Brain microvascular endothelial cell (primary cell): ENCODE measurements around the gene FBXO40.

Experiments used
- DNase-seq: peaks from one replicate; pipeline ENCODE4 v3.0.0-alpha.2; 2020
- H3K27ac ChIP-seq: fragments of 250-450 bp; sonication (Bioruptor Pico); 2 replicates; pipeline ENCODE4 v1.5.1; 2020; ENCODE audit warnings: mild to moderate bottlenecking, moderate library complexity
- H3K27me3 ChIP-seq: fragments of 250-450 bp; sonication (Bioruptor Pico); replicated peaks from 2 replicates; pipeline ENCODE4 v1.5.1; 2020; ENCODE audit warnings: mild to moderate bottlenecking
- H3K36me3 ChIP-seq: fragments of 250-450 bp; sonication (Bioruptor Pico); replicated peaks from 2 replicates; pipeline ENCODE4 v1.5.1; 2020; ENCODE audit warnings: mild to moderate bottlenecking
- H3K4me3 ChIP-seq: 2 replicates; pipeline ENCODE4 v1.5.1; 2011; ENCODE audit warnings: low read depth, mild to moderate bottlenecking, control low read depth, low read length, moderate library complexity
- CTCF ChIP-seq: IDR thresholded peaks from 2 replicates; pipeline ENCODE4 v1.5.1; 2011; ENCODE audit warnings: low read depth, mild to moderate bottlenecking, moderate library complexity, low read length, control low read depth, inconsistent platforms; ENCODE audit errors: missing control alignments
- in situ Hi-C: cut with HindIII; loops from 2 replicates; pipeline ENCODE4 v1.10.0; 2017; ENCODE audit warnings: low sequenced_read_pairs, low pct_ligation_motif_present

FBXO40 gene

GRCh38 chr3:121654493-121655385 is 61.6 kb downstream of the FBXO40 start:
- Histone ChIP-seq H3K4me3 (no peak overlapping the region), H3K36me3 (no peaks in the 10 kb centered on the region), H3K27ac (no peak overlapping the region), H3K27me3 (no peaks in the 10 kb centered on the region)
- DNase-seq: no peak
- TF ChIP-seq CTCF: no peak
- in situ Hi-C loops: no loop called here

GRCh38 chr3:121658716-121659435 is 65.7 kb downstream of the FBXO40 start:
- no peak overlapping the region for H3K27ac ChIP-seq
- H3K4me3 ChIP-seq: no peak overlapping the region
- H3K27me3 ChIP-seq: no peaks in the 10 kb centered on the region
- no peak for DNase-seq
- in situ Hi-C loops: no loop called here
- H3K36me3 ChIP-seq: peaks cover 6% of the 10 kb centered on the region
- no peak for TF ChIP-seq CTCF

GRCh38 chr3:121659586-121659985 is 66.4 kb downstream of the FBXO40 start:
- H3K36me3 ChIP-seq: peaks cover 13% of the 10 kb centered on the region
- H3K27ac ChIP-seq: no peak overlapping the region
- no peak for TF ChIP-seq CTCF

GRCh38 chr3:121660356-121661171 is 67.4 kb downstream of the FBXO40 start, which contains the start of gene HCLS1:
Gene HCLS1, minus strand, starts transcription at chr3:121660903. Its CDS starts 2,556 bp downstream, at chr3:121658347.
- Histone ChIP-seq H3K36me3 (peaks cover 19% of the 10 kb centered on the region), H3K27me3 (no peaks in the 10 kb centered on the region), H3K4me3 (no peak within 1 kb of the TSS), H3K27ac (no peak within 1 kb of the TSS)
- no peak for TF ChIP-seq CTCF
- in situ Hi-C loops: no loop called here
- DNase-seq: no peak

More at GRCh38 chr3:121659586-121659985, 66.4 kb downstream of the FBXO40 start:
- H3K27me3 ChIP-seq: no peaks in the 10 kb centered on the region
- no peak overlapping the region for H3K4me3 ChIP-seq
- DNase-seq: no peak
- in situ Hi-C loops: no loop called here

GRCh38 chr3:121661376-121661775 is 68.2 kb downstream of the FBXO40 start:
- no peak overlapping the region for H3K27ac ChIP-seq
- H3K36me3 ChIP-seq: peaks cover 27% of the 10 kb centered on the region
- TF ChIP-seq CTCF: no peak
- in situ Hi-C loops: no loop called here
- no peaks in the 10 kb centered on the region for H3K27me3 ChIP-seq
- no peak for DNase-seq
- H3K4me3 ChIP-seq: no peak overlapping the region
